Left lobe of liver (tissue), 2 donors: ENCODE data around the gene CDK7. TPM values are rescaled to one million over a fixed set of nuclear protein-coding genes. Genes with fewer than 3 reads are reported as not detected.
"Not testable (repeated sequence)": the region's sequence is repeated elsewhere in the genome, so short reads cannot be mapped to it uniquely, and the experiment has no call there.

Source experiments
- ATAC-seq: fragments of 200-7000 bp; cut with Tn5 transposase; one replicate; pipeline ENCODE4 v1.9.1; 2020; ENCODE audit warnings: mild to moderate bottlenecking, moderate library complexity
- DNase-seq: peaks from one replicate; pipeline ENCODE4 v3.0.0-alpha.2; 2020; ENCODE audit warnings: low spot score
- total RNA-seq: library from RNA; stranded (reverse); gene quantifications from one replicate; pipeline ENCODE4 v1.2.1, GENCODE V29; 2021
- donor health status: DM: no; HTN: no; CAD: no; lungs with moderate emphysema.
- donor health status: DM: no; HTN: yes; CAD: no.

The CDK7 gene
- total RNA-seq, 1 donor from 2014 or later: 7.6 TPM

DNA sequence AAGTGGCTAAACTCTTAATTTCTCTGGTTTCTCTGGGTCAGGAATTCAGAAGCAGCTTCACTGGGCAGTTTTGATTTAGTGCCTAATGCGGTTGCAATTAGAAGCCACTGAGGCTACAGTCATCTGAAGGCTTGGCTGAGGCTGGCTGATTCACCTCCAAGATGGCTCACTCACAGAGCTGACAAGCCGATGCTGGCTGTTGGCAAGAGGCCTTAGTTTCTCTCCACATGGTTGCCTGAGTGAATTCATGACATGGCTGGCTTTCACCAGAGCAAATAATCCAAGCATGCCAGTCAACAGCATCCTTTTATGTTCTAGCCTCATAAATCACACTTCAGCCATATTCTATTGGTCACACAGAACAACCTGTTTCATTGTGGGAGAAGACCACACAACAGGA, 2.8 kb upstream of the CDK7 start:
- DNase-seq (no peak), ATAC-seq (no peak)

DNA sequence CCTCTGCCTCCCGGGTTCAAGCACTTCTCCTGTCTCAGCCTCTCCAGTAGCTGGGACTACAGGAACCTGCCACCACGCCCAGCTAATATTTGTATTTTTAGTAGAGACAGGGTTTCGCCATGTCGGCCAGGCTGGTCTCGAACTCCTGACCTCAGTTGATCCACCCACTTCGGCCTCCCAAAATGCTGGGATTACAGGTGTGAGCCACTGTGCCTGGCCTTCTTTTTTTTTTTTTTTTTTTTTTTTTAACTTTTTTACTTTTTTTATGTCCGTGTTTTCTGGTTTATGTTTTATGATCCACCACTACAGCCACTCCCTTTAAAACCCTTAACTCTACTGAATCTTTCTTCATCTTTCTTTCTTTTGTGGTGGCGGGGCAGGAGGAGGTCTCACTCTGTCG, 2.0 kb downstream of the CDK7 start:
- not testable (repeated sequence) for DNase-seq, ATAC-seq

DNA sequence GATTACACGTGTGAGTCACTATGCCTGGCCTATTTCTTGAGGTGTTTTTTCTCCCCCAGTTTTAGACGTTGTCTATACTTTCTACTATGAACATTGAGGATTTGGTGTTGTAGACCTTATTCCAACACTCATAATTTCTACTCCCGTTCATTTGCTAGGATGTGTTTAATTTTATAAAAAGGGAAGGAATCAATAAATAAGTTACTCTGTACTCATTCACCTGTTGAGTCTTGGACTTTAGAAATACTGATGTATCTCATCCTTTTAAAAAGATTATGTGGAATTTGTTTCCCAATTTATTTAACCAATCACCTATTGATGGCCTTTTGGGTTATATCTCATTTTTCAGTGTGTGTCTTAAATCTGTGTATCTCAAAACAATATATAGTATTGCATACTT, 3.2 kb downstream of the CDK7 start:
- ATAC-seq: no peak

DNA sequence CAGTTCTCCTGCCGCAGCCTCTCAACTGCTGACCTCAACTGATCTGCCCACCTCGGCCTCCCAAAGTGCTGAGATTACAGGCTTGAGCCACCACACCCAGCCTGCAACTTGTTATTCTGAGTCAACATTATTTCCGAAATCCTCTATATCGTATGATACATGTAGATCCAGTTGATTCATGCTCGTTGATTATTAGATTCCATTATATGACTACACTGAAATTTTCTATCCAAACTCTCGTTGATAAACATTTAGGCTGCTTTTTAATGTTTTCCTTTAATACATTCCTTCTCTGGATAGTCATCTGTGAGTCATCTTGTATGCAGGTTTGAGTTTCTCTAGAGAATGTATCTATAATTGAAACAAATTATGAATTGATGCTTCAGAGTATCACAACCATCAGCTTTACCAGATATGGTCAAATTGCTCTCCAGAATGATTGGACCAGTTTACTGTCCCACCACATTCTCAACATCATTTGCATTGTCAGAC, 4.1 kb downstream of the CDK7 start:
- ATAC-seq (no peak), DNase-seq (no peak)

More for the DNA sequence above, 3.2 kb downstream of the CDK7 start:
- no peak for DNase-seq

DNA sequence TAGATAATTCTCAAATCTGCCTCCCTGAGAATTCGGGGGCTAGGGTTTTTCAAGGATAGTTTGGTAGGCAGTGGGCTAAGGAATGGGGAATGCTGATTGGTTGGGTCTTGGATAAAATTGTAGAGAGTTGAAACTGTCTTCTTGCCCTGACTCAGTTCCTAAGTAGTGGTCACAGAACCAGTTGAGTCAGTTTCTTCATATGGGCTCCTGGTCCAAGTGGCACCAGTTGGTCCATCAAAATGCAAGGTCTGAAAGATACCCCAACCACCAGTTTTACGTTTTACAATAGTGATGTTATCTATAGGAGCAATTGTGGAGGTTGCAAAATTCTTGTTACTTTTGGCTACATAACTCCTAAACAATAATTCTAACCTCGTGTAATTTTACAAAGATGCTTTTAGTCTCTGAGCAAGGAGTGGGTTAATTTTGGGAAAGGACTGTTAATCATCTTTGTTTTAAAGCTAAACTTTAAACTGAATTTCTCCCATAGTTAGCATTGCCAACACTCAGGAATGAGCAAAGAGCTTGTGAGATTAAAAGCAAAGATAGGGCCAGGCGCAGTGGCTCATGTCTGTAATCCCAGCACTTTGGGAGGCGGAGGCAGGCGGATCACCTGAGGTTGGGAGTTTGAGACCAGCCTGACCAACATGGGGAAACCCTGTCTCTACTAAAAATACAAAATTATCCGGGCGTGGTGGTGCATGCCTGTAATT, 7.7 kb downstream of the CDK7 start:
- peak; percentile 77 for ATAC-seq

DNA sequence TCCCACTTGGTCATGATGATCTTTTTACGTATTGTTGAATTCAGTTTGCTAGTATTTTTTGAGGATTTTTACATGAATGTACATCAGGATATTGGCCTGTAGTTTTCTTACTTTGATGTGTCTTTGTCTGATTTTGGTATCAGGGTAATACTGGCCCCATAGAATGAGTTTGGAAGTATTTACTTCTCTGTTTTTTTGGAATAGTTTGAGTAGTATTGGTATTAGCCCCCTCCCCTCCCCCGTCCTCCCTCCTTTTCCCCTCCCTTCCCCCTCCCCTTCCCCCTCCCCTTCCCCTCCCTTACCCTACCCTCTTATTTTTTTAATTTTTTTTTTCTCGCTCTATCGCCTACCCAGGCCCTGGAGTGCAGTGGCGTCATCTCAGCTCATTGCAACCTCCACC, 10.3 kb downstream of the CDK7 start:
- ATAC-seq: no peak
- no peak for DNase-seq

More for the DNA sequence above, 7.7 kb downstream of the CDK7 start:
- DNase-seq: no peak

DNA sequence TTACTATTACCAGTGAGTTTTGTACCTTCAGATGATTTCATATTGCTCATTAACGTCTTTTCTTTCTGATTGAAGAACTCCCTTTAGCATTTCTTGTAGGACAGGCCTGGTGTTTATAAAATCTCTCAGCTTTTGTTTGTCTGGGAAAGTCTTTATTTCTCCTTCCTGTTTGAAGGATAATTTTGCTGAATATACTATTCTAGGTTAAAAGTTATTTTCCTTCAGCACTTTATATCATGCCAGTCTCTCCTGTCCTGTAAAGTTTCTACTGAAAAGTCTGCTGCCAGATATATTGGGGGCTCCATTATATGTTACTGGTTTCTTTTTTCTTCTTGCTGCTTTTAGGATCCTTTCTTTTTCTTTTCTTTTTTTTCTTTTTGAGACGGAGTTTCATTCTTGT, 13.3 kb downstream of the CDK7 start:
- DNase-seq (no peak), ATAC-seq (no peak)

DNA sequence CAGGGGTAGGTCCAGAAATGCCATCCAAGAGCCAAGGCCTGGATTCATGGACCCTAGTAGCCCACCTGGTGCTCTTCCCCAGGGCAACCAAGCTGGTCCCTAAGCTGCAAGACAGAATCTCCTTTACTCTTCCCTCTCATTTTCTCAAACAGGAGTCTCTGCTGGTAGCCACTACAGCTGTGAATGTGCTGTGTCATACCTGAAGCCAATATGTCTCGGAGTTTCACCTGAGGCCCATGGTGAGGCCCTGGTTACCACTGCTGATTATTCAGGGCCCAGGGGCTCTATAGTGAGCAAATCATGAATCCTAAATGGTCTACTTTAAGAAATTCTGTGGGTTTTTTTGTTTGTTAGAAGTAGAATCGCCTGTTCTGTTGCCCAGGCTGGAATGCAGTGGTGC, 15.9 kb downstream of the CDK7 start:
- no peak for DNase-seq
- ATAC-seq: no peak

DNA sequence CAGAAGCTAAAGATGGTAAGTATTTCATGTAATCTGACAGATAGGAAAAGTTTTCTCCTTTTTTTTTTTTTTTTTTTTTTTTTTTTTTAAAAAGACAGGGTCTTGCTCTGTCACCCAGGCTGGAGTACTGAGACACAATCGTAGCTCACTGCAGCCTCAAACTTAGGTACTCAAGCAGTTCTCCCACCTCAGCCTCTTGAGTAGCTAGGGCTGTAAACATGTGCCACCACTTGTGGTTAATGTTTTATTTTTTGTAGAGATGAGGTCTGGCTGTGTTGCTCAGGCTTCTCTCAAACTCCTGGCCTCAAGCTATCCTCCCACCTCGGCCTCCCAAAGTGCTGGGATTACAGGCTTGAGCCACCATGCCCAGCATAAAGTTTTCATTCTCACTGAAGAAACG, 17.8 kb downstream of the CDK7 start:
- no peak for ATAC-seq
- DNase-seq: no peak

DNA sequence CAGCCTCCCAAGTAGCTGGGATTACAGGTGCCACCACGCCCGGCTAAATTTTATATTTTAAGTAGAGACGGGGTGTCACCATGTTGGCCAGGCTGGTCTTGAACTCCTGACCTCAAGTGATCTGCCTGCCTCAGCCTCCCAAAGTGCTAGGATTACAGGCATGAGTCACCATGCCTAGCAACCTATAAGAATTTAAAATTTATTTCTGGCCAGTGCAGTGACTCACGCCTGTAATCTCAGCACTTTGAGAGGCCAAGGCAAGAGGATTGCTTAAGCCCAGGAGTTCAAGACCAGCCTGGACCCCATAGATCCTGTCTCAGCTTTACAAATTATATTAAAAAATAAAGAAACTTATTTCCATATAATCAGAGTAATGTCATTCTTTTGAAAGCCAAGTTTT, 21.3 kb downstream of the CDK7 start:
- ATAC-seq, DNase-seq: not testable (repeated sequence)

DNA sequence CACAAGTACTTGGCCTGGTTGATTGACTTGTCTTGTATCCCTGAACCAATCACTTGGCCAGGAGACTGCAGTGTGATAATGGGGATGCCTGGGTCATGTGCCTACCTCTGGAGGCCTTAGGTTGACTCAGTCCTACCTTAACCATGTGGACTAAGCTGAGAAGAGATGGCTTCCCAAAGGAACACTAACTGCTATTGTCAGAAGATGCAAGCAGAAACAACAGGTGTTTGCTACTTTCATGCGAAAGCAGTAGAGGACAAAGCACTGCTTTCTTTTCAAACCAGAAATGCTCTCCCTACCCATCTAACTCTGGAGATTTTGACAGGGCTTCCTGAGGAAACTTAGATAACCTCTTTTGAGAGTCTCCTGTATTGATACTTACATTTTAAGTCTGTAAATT, 22.9 kb downstream of the CDK7 start:
- DNase-seq (no peak), ATAC-seq (no peak)

DNA sequence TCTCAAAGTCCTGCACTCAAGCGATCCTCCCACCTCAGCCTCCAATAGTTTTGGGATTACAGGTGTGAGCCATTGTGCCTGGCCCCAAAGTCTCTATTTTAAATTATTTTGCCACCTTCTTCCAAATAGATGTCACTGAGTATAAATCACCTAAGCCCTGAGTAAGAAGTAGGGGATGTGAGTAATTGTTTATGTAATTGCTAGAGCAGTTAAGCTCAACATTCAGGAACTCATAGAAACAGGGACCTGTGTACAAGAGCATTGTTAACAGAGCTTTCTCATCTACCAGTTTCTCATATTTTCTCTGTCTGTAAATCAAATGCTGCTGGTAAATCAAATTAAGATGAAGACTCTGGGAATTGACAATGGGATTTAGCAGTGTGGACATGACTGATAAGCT, 26.3 kb downstream of the CDK7 start:
- DNase-seq (no peak), ATAC-seq (no peak)

DNA sequence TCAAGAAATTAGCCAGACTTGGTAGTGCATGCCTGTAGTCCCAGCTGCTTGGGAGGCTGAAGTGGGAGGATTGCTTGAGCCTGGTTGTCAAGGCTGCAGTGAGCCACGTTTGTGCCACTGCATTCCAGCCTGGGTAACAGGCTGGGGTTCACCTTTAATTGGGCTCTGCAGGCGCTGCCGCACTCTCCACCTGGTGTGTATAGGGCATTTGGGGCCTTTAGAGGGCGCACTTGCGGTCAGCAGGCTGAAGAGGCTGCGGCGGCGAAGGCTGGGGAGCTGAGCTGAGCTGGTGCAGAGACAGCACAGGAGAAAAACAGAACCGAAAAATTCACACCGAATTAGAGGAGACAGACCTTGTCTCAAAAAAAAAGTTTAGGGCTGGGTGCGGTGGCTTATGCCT, 31.2 kb downstream of the CDK7 start:
- ATAC-seq: no peak
- DNase-seq: no peak

DNA sequence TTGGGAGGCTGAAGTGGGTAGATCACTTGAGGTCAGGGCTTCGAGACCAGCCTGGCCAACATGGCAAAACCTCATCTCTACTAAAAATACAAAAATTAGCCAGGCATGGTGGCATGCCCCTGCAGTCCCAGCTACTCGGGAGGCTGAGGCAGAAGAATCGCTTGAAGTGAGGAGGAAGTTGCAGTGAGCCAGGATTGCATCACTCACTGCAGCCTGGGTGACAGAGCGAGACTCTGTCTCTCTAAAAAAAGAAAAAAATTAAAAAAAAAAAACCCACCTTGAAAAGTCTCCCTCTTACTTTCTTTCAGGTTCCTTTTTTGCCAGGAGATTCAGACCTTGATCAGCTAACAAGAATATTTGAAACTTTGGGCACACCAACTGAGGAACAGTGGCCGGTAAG, 34.2 kb downstream of the CDK7 start:
- DNase-seq (no peak), ATAC-seq (no peak)

DNA sequence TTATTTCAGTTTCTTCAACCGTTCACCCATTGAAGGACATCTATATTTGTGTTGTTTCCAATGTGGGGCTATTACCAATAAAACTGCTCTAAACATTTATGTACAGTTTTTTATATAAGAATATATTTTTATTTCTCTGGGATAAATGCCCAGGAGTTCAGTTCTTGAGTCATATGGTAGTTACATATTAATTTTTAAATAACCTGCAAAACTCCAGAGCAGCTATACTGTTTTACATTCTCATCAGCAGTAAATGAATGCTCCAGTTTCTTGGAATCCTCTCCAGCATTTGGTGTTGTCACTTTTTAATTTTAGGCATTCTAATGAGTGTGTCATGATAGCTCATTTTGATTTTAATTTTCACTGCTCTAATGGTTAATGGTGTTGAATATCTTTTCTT, 36.2 kb downstream of the CDK7 start:
- ATAC-seq (no peak), DNase-seq (no peak)

DNA sequence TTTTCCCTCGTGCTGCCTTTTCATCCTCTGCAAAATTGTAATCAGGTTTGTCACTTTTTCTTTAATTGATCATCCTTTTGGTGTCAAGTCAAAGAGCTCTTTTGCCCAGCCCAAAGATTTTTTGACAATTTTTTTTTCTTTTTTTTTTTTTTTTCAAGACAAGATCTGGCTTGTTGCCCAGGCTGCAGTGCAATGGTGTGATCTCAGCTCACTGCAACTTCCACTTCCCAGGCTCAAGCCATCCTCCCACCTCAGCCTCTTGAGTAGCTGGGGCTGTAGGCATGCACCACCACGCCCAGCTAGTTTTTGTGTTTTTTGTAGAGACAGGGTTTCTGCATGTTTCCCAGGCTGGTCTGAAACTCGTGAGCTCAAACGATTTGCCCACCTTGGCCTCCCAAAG, 36.7 kb downstream of the CDK7 start:
- ATAC-seq (peak; percentile 24), DNase-seq (no peak)

DNA sequence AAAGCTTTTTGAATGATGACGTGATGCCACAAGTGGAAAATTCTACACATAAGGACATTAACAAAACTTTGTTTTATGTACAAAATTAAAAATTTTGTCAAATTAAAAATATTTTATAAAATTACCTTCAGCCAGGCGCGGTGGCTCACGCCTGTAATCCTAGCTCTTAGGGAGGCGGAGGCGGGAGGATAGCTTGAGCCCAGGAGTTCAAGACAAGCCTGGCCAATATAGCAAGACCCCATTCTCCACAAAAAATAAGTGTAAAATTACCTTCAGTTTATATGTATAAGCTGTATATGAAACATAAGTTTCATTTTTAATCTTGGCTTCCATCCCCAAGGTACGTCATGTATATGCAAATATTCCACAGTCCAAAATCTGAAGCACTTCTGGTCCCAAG, 40.9 kb downstream of the CDK7 start:
- ATAC-seq (no peak), DNase-seq (no peak)

DNA sequence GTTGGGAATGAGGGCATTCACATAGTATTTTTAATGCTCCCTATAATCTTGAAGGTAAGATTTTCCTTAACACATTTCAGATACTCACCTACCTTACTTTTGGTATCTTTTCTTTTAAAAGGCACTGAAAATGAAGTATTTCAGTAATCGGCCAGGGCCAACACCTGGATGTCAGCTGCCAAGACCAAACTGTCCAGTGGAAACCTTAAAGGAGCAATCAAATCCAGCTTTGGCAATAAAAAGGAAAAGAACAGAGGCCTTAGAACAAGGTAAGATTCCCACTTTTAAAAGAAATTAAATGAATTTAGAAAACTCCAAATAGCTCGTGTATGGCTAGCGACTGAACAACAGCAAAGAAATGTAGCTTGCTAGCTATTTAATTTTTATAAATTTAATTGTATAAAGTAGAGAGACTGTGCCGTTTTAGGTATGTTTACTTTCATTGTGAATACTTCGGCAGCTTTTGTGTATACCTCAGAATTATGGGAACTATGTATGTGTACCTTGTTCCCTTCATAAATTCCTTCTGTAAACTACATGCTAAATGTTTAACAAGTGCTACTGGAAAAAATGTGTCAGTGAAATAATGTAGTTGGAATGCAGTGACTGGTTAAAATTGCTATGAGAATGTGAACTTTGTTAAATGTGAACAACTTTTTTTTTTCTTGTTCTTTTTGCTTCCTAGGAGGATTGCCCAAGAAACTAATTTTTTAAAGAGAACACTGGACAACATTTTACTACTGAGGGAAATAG, 41.9 kb downstream of the CDK7 start:
- DNase-seq: no peak
- no peak for ATAC-seq

DNA sequence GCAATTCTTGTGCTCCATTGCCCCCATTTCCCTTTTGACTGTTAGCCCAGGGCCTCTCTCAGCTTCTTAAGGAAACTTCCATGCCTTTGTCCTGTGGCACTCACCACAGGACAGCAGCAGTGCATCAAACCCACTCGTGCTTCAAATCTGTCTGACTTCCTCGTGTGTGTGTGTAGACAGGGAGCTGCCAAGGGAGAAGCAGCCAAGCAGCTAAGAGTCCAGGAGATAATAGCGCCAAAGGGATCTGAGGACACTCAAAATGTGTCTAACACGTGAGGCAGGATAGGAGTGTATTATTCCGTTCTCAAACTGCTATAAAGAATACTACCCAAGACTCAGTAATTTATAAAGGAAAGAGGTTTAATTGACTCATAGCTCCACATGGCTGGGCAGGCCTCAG, 44.8 kb downstream of the CDK7 start:
- no peak for ATAC-seq
- no peak for DNase-seq

DNA sequence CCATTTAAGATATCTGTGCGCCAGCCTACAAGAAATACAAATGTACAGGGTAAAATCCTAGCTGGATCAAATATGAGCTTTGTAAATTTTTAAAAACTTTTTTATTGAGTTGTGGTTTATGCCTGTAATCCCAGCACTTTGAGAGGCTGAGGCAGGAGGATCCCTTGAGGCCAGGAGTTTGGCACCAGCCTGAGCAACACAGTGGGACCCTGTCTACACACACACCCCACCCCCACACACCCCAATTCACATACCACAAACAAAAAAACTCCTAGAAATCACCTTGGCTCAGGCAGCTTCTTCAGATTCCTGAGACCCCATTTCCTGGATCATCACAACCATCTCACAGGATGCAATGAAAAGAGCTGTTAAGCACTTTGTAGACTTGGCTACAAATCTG, 46.4 kb downstream of the CDK7 start:
- no peak for ATAC-seq
- DNase-seq: no peak

DNA sequence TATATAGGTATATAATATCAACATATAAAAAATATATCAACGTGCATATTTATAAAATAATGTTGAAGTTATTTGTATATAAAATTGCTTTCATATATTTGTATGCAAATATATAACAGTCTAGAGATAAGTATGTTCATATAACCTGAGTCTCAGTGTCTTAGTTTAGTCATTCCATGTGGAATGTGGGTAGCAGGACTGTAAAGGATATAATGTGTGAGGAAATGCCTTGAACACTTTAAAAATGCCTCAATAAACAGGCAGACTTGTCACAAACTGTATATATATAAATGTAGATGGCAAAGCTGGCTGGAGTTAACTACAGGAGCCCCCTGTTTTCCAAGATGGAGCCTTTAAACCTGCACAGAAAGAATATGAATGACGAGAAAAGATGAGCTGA, 49.5 kb downstream of the CDK7 start:
- ATAC-seq: no peak
- no peak for DNase-seq

DNA sequence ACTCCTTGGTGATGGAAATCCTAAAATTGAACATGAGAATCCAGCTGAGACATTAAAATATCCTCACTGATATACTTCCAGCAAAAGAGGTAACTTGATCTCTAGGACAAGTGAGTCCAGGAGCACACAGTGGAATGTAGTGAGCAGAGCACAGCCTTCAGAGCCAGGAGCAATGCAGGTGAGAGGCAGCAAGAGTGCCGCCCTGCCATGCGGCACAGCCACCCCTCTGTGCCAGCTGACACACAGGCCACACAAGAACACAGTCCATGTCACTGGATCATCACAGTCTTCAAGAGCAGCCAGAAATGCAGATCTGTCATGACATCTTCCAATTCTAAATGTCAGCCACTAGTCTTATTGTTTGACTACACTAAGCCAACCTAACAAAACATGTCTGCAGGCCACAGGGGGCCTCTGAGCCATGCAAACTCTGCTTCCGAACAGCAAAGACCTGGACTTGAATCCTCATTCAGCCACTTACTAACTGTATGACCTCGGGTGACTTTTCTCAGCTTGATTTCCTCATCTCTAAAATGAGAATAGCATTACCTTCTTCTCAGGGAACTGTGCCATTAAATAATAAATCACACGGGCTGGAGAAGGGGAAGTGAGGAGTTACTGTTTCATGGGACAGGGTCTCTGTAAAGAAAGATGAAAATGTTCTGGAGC, 50.9 kb downstream of the CDK7 start:
- ATAC-seq (no peak), DNase-seq (no peak)
